KOPT-K1 (cell line): Measurements from ENCODE around the gene BLOC1S5.
"Not testable (repeated sequence)": the region's sequence is repeated elsewhere in the genome, so short reads cannot be mapped to it uniquely, and the experiment has no call there.

Experiments
- H3K27ac ChIP-seq: fragments of 200-600 bp; sonication (generic); 2 replicates; pipeline ENCODE4 v1.5.1; 2016; ENCODE audit warnings: antibody characterized with exemption, mild to moderate bottlenecking, low read depth, low read length; ENCODE audit not compliant: poor library complexity, severe bottlenecking
- H3K36me3 ChIP-seq: fragments of 200-600 bp; sonication (generic); 2 replicates; pipeline ENCODE4 v1.5.1; 2017; ENCODE audit warnings: antibody characterized with exemption, mild to moderate bottlenecking, low read length, moderate library complexity; ENCODE audit not compliant: insufficient read depth
- H3K9me3 ChIP-seq: fragments of 200-600 bp; sonication (generic); 2 replicates; pipeline ENCODE4 v1.5.1; 2017; ENCODE audit warnings: antibody characterized with exemption, low read length, mild to moderate bottlenecking; ENCODE audit not compliant: insufficient read depth, poor library complexity, severe bottlenecking

Gene BLOC1S5

GRCh38 chr6:7999201-7999600 lies 65.0 kb downstream of the BLOC1S5 start:
- Histone ChIP-seq H3K9me3 (no peaks in the 10 kb centered on the region), H3K27ac (no peak overlapping the region), H3K36me3 (no peaks in the 10 kb centered on the region)

GRCh38 chr6:7998103-7998725 lies 66.0 kb downstream of the BLOC1S5 start:
- H3K9me3 ChIP-seq = no peaks in the 10 kb centered on the region
- H3K27ac ChIP-seq = no peak overlapping the region
- no peaks in the 10 kb centered on the region for H3K36me3 ChIP-seq

- no peak overlapping the region for H3K27ac ChIP-seq
- no peaks in the 10 kb centered on the region for H3K36me3 ChIP-seq
- H3K9me3 ChIP-seq = no peaks in the 10 kb centered on the region
Measured at GRCh38 chr6:7997286-7997685, 66.9 kb downstream of the BLOC1S5 start.

- Histone ChIP-seq H3K36me3 (no peaks in the 10 kb centered on the region), H3K9me3 (no peaks in the 10 kb centered on the region), H3K27ac (no peak overlapping the region)
Measured at GRCh38 chr6:7996538-7997111, 67.6 kb downstream of the BLOC1S5 start.

GRCh38 chr6:7993952-7994351 lies 70.2 kb downstream of the BLOC1S5 start:
- Histone ChIP-seq H3K27ac (no peak overlapping the region), H3K9me3 (no peaks in the 10 kb centered on the region), H3K36me3 (no peaks in the 10 kb centered on the region)

- Histone ChIP-seq H3K36me3 (no peaks in the 10 kb centered on the region), H3K27ac (no peak overlapping the region), H3K9me3 (no peaks in the 10 kb centered on the region)
Measured at GRCh38 chr6:7993399-7993798, 70.8 kb downstream of the BLOC1S5 start.

- Histone ChIP-seq H3K36me3 (no peaks in the 10 kb centered on the region), H3K9me3 (no peaks in the 10 kb centered on the region), H3K27ac (no peak overlapping the region)
Measured at GRCh38 chr6:7992002-7992815, 72.0 kb downstream of the BLOC1S5 start.

- H3K9me3 ChIP-seq = peaks cover 4% of the 10 kb centered on the region
- H3K27ac ChIP-seq = no peak overlapping the region
- no peaks in the 10 kb centered on the region for H3K36me3 ChIP-seq
Measured at GRCh38 chr6:7991536-7991935, 72.7 kb downstream of the BLOC1S5 start.

GRCh38 chr6:7986219-7986618 lies 78.0 kb downstream of the BLOC1S5 start:
- no peaks in the 10 kb centered on the region for H3K36me3 ChIP-seq
- H3K27ac ChIP-seq = no peak overlapping the region
- peaks cover 8% of the 10 kb centered on the region for H3K9me3 ChIP-seq

- not testable (repeated sequence) for H3K36me3 ChIP-seq, H3K9me3 ChIP-seq, H3K27ac ChIP-seq
Measured at GRCh38 chr6:7983967-7984366, 80.2 kb downstream of the BLOC1S5 start.

GRCh38 chr6:7979831-7980230 lies 84.4 kb downstream of the BLOC1S5 start:
- Histone ChIP-seq H3K36me3 (no peaks in the 10 kb centered on the region), H3K9me3 (no peaks in the 10 kb centered on the region), H3K27ac (no peak overlapping the region)

- H3K27ac ChIP-seq = no peak overlapping the region
- no peaks in the 10 kb centered on the region for H3K9me3 ChIP-seq
Measured at GRCh38 chr6:7978736-7979135, 85.5 kb downstream of the BLOC1S5 start.

GRCh38 chr6:7976485-7977056 lies 87.6 kb downstream of the BLOC1S5 start:
- Histone ChIP-seq H3K27ac (no peak overlapping the region), H3K36me3 (no peaks in the 10 kb centered on the region), H3K9me3 (no peaks in the 10 kb centered on the region)

More at GRCh38 chr6:7978736-7979135, 85.5 kb downstream of the BLOC1S5 start:
- H3K36me3 ChIP-seq = no peaks in the 10 kb centered on the region

GRCh38 chr6:7975764-7976146 lies 88.4 kb downstream of the BLOC1S5 start:
- no peaks in the 10 kb centered on the region for H3K9me3 ChIP-seq
- H3K27ac ChIP-seq = no peak overlapping the region
- H3K36me3 ChIP-seq = no peaks in the 10 kb centered on the region

GRCh38 chr6:7974938-7975763 lies 89.0 kb downstream of the BLOC1S5 start:
- Histone ChIP-seq H3K9me3 (peaks cover 4% of the 10 kb centered on the region), H3K27ac (no peak overlapping the region), H3K36me3 (no peaks in the 10 kb centered on the region)
